ENCODE results near the gene MAPT. TPM values are rescaled to one million over a fixed set of nuclear protein-coding genes. Genes with fewer than 3 reads are reported as not detected.
A peak's percentile ranks its signal among the peaks of the same experiment; 100 is the strongest.

Gene MAPT
- total RNA-seq, 1 donor from 2014 or later, result 6.1 TPM

- H3K27ac ChIP-seq, result no peak overlapping the region
- no peak for DNase-seq (ENCODE audit: extremely low spot score in 2 of 2)
- H3K27me3 ChIP-seq, result no peaks in the 10 kb centered on the region
- intact Hi-C loops (cut with DNase I), result no loop called here
- no peak for TF ChIP-seq CTCF (IDR thresholded peaks at IDR 0.05)
- no peak for TF ChIP-seq POLR2A (IDR thresholded peaks at IDR 0.05)
- H3K4me1 ChIP-seq, result no peaks in the 10 kb centered on the region
- H3K36me3 ChIP-seq, result no peaks in the 10 kb centered on the region
- H3K9me3 ChIP-seq, result no peaks in the 10 kb centered on the region
- H3K4me3 ChIP-seq, result no peak overlapping the region
Measured at GRCh38 chr17:45886852-45887251, 7.5 kb upstream of the MAPT start.

GRCh38 chr17:45888392-45888791 is 6.0 kb upstream of the MAPT start:
- H3K27ac ChIP-seq, result no peak overlapping the region
- DNase-seq (ENCODE audit: extremely low spot score in 2 of 2), result no peak
- no peaks in the 10 kb centered on the region for H3K36me3 ChIP-seq
- H3K27me3 ChIP-seq, result no peaks in the 10 kb centered on the region
- H3K4me3 ChIP-seq, result no peak overlapping the region
- intact Hi-C loops (cut with DNase I), result no loop called here
- H3K9me3 ChIP-seq, result no peaks in the 10 kb centered on the region
- TF ChIP-seq CTCF (IDR thresholded peaks at IDR 0.05), result no peak
- no peak for TF ChIP-seq POLR2A (IDR thresholded peaks at IDR 0.05)
- no peak for TF ChIP-seq POLR2AphosphoS5 (IDR thresholded peaks at IDR 0.05; ENCODE audit: insufficient read depth in 1 of 2, low read depth in 1 of 2)
- H3K4me1 ChIP-seq, result no peaks in the 10 kb centered on the region

GRCh38 chr17:45889579-45889978 is 4.8 kb upstream of the MAPT start:
- no peak for DNase-seq (ENCODE audit: extremely low spot score in 2 of 2)
- Histone ChIP-seq H3K4me1 (peaks cover 1% of the 10 kb centered on the region), H3K36me3 (no peaks in the 10 kb centered on the region), H3K4me3 (no peak overlapping the region), H3K9me3 (no peaks in the 10 kb centered on the region), H3K27ac (no peak overlapping the region), H3K27me3 (no peaks in the 10 kb centered on the region)
- intact Hi-C loops (cut with DNase I), result no loop called here
- no peak for TF ChIP-seq POLR2A (IDR thresholded peaks at IDR 0.05)
- TF ChIP-seq CTCF (IDR thresholded peaks at IDR 0.05), result no peak
- TF ChIP-seq POLR2AphosphoS5 (IDR thresholded peaks at IDR 0.05; ENCODE audit: insufficient read depth in 1 of 2, low read depth in 1 of 2), result no peak

- H3K27me3 ChIP-seq, result no peaks in the 10 kb centered on the region
- H3K4me1 ChIP-seq, result peaks cover 31% of the 10 kb centered on the region
- H3K4me3 ChIP-seq, result peak overlapping the region; percentile 87 to 95
- H3K36me3 ChIP-seq, result no peaks in the 10 kb centered on the region
- intact Hi-C loops (cut with DNase I), result no loop called here
- TF ChIP-seq POLR2A (IDR thresholded peaks at IDR 0.05) (no peak), CTCF (IDR thresholded peaks at IDR 0.05) (no peak), POLR2AphosphoS5 (IDR thresholded peaks at IDR 0.05; ENCODE audit: insufficient read depth in 1 of 2, low read depth in 1 of 2) (no peak)
- H3K27ac ChIP-seq, result peak overlapping the region; percentile 34
- no peak for DNase-seq (ENCODE audit: extremely low spot score in 2 of 2)
- H3K9me3 ChIP-seq, result no peaks in the 10 kb centered on the region
Measured at GRCh38 chr17:45893725-45894021, 681 bp upstream of the MAPT start.

GRCh38 chr17:45895304-45895968 is 1.1 kb downstream of the MAPT start:
- Histone ChIP-seq H3K4me3 (peak overlapping the region; percentile 87 to 95), H3K9me3 (no peaks in the 10 kb centered on the region), H3K36me3 (no peaks in the 10 kb centered on the region), H3K4me1 (peaks cover 31% of the 10 kb centered on the region), H3K27me3 (no peaks in the 10 kb centered on the region), H3K27ac (no peak overlapping the region)
- DNase-seq (ENCODE audit: extremely low spot score in 2 of 2), result no peak
- intact Hi-C loops (cut with DNase I), result no loop called here
- no peak for TF ChIP-seq POLR2A (IDR thresholded peaks at IDR 0.05)
- no peak for TF ChIP-seq POLR2AphosphoS5 (IDR thresholded peaks at IDR 0.05; ENCODE audit: insufficient read depth in 1 of 2, low read depth in 1 of 2)
- TF ChIP-seq CTCF (IDR thresholded peaks at IDR 0.05), result no peak
